GM21576 (cell line): ENCODE results near the gene PRR23B.
"Not testable (repeated sequence)": the region's sequence is repeated elsewhere in the genome, so short reads cannot be mapped to it uniquely, and the experiment has no call there.

Experiments used
- ATAC-seq: cut with Tn5 transposase; IDR thresholded peaks from one replicate; pipeline ENCODE4 v1.9.1; 2021; ENCODE audit warnings: mild to moderate bottlenecking, moderate library complexity; ENCODE audit not compliant: unreplicated experiment

PRR23B gene

GRCh38 chr3:139020868-139021234, at the start of gene PRR23B:
TSS of gene PRR23B (minus strand) at chr3:139020926. CDS start at chr3:139020661, 265 bp downstream.
- ATAC-seq, result no peak

- ATAC-seq, result no peak
These were observed 42.2 kb upstream of the PRR23B start for GRCh38 chr3:139062918-139063317.

GRCh38 chr3:139052802-139053600, 32.3 kb upstream of the PRR23B start:
- ATAC-seq, result no peak

- ATAC-seq, result no peak
These were observed 23.9 kb upstream of the PRR23B start, which contains the start of gene PRR23C for GRCh38 chr3:139044366-139045210. TSS of gene PRR23C (minus strand) at chr3:139044892. CDS start at chr3:139044620, 272 bp downstream.

GRCh38 chr3:139043554-139044365, 23.0 kb upstream of the PRR23B start:
- no peak for ATAC-seq

GRCh38 chr3:139037478-139037877, 16.8 kb upstream of the PRR23B start:
- ATAC-seq, result no peak

GRCh38 chr3:139032326-139033002, 11.7 kb upstream of the PRR23B start:
- ATAC-seq, result no peak

GRCh38 chr3:139030576-139030975, 9.8 kb upstream of the PRR23B start:
- not testable (repeated sequence) for ATAC-seq

GRCh38 chr3:139024968-139025367, 4.2 kb upstream of the PRR23B start:
- ATAC-seq, result no peak

GRCh38 chr3:139020036-139020867, 474 bp downstream of the PRR23B start:
- ATAC-seq, result no peak

GRCh38 chr3:139016430-139017048, 4.2 kb downstream of the PRR23B start:
- no peak for ATAC-seq

- no peak for ATAC-seq
These were observed 14.5 kb downstream of the PRR23B start, which contains the start of gene PRR23A for GRCh38 chr3:139006051-139006716. TSS of gene PRR23A (minus strand) at chr3:139006268. CDS start at chr3:139006268, 0 bp downstream.

- no peak for ATAC-seq
These were observed 15.3 kb downstream of the PRR23B start for GRCh38 chr3:139005356-139005993.

- ATAC-seq, result no peak
These were observed 25.0 kb downstream of the PRR23B start for GRCh38 chr3:138995706-138996105.

- no peak for ATAC-seq
These were observed 33.5 kb downstream of the PRR23B start for GRCh38 chr3:138987181-138987580.

- no peak for ATAC-seq
These were observed 34.8 kb downstream of the PRR23B start for GRCh38 chr3:138985932-138986331.

GRCh38 chr3:138984816-138985215, 35.9 kb downstream of the PRR23B start:
- ATAC-seq, result no peak

- ATAC-seq, result no peak
These were observed 44.7 kb downstream of the PRR23B start for GRCh38 chr3:138976047-138976446.
